NCI-H2227 treated with DMSO at 0.1 percent for 48 hours (cell line): ENCODE data around the gene SOD2.
"Not testable (repeated sequence)": the region's sequence is repeated elsewhere in the genome, so short reads cannot be mapped to it uniquely, and the experiment has no call there.

Experiments
- DNase-seq: peaks from one replicate; lab custom pipeline; 2025; lab: John Stamatoyannopoulos, UW

SOD2 gene

GRCh38 chr6:159693128-159693893 is at the start of gene SOD2:
Gene SOD2 (minus strand): TSS chr6:159693241. CDS start chr6:159693167, 74 bp downstream.
- peak; percentile 58 for DNase-seq

GRCh38 chr6:159742165-159742564 is 49.1 kb upstream of the SOD2 start:
- no peak for DNase-seq

- no peak for DNase-seq
Observed at GRCh38 chr6:159739341-159739740, 46.3 kb upstream of the SOD2 start.

GRCh38 chr6:159736908-159737307 is 43.9 kb upstream of the SOD2 start:
- no peak for DNase-seq

- DNase-seq: not testable (repeated sequence)
Observed at GRCh38 chr6:159733395-159733794, 40.4 kb upstream of the SOD2 start.

GRCh38 chr6:159732550-159732949 is 39.5 kb upstream of the SOD2 start:
- not testable (repeated sequence) for DNase-seq

GRCh38 chr6:159730332-159730676 is 37.3 kb upstream of the SOD2 start:
- DNase-seq: no peak

GRCh38 chr6:159729598-159730331 is 36.7 kb upstream of the SOD2 start:
- no peak for DNase-seq

- no peak for DNase-seq
Observed at GRCh38 chr6:159728531-159728964, 35.5 kb upstream of the SOD2 start.

- DNase-seq: no peak
Observed at GRCh38 chr6:159727717-159728445, 34.8 kb upstream of the SOD2 start.

- DNase-seq: peak; percentile 90
Observed at GRCh38 chr6:159726918-159727716, 34.1 kb upstream of the SOD2 start, which contains the start of gene WTAP. Gene WTAP (plus strand): TSS chr6:159727506. CDS start chr6:159736266, 8,760 bp downstream.

- DNase-seq: no peak
Observed at GRCh38 chr6:159726255-159726917, 33.3 kb upstream of the SOD2 start.

- DNase-seq: not testable (repeated sequence)
Observed at GRCh38 chr6:159725208-159725607, 32.2 kb upstream of the SOD2 start.

- DNase-seq: no peak
Observed at GRCh38 chr6:159724778-159725177, 31.7 kb upstream of the SOD2 start.

GRCh38 chr6:159723259-159723658 is 30.2 kb upstream of the SOD2 start:
- DNase-seq: no peak

- no peak for DNase-seq
Observed at GRCh38 chr6:159722655-159723054, 29.6 kb upstream of the SOD2 start.

GRCh38 chr6:159721981-159722380 is 28.9 kb upstream of the SOD2 start:
- DNase-seq: not testable (repeated sequence)

GRCh38 chr6:159720708-159721107 is 27.7 kb upstream of the SOD2 start:
- DNase-seq: no peak

- no peak for DNase-seq
Observed at GRCh38 chr6:159719287-159719686, 26.2 kb upstream of the SOD2 start.

- DNase-seq: no peak
Observed at GRCh38 chr6:159718634-159719033, 25.6 kb upstream of the SOD2 start.
